Cerebellar cortex (tissue), 1 donor: ENCODE data around the gene TCTN2.

Experiments
- DNase-seq: peaks from one replicate; pipeline ENCODE4 v3.0.0-alpha.2; 2015; ENCODE audit warnings: low spot score

TCTN2 gene

DNA sequence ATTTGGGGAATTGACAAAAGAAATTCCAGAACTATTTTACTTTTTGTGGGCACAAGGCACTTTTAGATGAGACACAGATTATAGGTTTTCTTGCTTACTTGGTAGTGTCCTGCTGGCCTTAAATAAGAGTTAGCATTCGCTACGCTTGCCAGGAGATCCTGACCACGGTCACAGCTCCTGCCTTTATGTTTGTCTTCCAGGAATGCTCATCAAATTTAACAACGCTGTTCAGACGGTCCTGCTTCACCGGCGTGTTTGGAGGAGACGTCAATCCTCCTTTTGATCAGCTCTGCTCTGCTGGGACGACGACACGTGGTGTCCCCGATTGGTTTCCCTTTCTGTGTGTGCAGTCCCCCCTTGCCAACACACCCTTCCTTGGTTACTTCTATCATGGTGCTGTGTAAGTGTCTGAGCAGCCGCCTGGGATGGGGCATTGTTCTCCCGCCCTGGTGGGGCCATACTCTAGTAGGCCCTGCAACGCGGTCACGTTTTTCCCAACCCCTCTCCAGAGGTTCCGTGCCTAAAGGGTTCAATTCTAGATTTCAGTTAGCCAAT lies 15.8 kb downstream of the TCTN2 start:
- no peak for DNase-seq

DNA sequence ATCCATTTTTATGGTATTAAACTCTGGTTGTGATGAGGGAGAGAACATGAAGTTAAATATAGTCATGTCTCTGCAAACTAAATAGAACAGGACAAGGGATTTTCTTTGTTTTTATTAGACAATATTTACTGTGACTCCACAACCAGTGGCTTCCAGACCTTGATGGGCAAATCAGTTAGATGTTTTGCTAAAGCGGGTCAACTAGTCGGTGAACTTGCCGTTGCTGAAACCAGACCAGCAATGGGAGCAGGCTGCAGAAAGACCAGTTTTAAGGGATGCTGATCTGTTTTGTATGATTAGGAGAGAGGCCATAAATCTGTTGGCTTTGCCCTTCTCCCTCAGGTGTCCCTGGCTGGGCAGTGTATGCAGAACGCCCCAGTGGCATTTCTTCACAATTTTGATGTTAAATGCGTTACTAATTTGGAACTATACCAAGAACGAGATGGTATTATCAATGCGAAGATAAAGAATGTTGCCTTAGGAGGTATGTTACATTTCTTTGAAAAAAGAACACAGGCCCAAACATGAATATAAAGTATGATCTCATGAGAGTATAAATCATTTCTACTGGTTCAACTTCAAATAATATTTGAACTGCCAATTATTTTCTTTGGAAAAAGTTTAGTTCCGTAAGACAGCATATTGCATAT lies 19.4 kb downstream of the TCTN2 start:
- DNase-seq, result no peak

DNA sequence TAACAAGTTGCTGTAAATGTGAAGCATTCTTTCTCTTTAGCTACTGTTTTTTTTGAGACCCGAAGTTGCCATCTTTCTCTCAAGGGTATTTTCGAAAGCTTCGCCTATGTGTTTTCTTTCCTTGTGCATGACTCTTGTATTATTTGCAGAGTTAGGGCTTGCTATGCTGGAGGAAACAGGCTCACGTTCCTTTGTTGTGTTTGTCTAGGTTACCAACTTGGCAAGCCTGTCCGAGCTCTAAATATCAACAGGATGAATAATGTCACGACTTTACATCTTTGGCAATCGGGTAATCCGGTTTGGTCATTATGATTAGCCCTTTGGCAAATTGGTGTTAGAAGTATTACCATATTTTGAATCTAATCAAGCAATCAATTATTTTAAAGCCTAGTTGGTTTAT lies 25.3 kb downstream of the TCTN2 start:
- no peak for DNase-seq

DNA sequence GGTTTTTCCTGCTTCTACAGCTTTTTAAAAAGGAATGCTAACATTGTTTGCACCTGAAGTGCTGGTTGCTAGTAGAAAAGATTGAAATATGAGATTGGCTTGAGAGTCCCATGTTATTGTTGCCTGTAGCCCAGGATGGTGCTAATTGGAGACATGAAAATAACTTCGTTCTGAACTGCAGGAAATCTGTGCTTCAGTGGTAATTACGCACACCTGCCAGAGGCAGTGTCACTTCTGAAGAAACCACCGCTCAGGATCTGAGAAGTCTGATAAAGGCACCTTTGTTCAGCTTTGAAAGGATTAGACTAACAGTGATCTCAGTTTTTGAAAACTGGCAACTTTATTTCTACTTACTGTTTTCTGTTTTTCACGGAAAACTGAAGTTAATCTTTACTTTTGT lies 25.7 kb downstream of the TCTN2 start:
- DNase-seq, result no peak

DNA sequence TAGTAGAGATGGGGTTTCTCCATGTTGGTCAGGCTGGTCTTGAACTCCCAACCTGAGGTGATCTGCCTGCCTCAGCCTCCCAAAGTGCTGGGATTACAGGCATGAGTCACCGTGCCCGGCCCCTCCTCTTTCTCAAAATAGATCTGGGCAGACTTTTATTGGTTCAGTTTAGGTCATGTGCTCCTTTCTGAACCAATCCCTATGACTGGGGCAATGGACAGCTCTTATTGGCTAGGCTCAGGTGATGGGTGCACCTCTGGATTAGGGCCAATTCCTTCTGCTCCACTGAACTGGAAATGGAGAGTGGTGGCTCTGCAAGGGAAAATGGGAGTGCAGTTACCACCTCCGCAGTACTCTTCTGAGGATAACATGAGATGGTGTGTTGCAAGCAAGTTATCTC lies 35.0 kb downstream of the TCTN2 start:
- no peak for DNase-seq

DNA sequence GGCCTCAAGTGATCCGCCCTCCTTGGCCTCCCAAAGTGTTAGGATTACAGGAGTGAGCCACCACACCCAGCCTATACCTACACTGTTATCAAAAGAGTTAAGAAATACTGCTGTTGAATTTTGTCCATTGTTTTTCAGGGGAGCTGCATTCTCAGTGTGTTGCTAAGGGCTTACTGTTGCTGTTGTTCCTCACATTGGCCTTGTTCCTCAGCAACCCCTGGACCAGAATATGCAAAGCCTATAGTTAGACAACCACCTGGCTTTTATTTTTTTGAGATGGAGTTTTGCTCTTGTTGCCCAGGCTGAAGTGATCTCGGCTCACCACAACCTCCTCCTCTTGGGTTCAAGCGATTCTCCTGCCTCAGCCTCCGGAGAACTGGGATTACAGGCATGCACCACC lies 36.6 kb downstream of the TCTN2 start:
- DNase-seq, result no peak

DNA sequence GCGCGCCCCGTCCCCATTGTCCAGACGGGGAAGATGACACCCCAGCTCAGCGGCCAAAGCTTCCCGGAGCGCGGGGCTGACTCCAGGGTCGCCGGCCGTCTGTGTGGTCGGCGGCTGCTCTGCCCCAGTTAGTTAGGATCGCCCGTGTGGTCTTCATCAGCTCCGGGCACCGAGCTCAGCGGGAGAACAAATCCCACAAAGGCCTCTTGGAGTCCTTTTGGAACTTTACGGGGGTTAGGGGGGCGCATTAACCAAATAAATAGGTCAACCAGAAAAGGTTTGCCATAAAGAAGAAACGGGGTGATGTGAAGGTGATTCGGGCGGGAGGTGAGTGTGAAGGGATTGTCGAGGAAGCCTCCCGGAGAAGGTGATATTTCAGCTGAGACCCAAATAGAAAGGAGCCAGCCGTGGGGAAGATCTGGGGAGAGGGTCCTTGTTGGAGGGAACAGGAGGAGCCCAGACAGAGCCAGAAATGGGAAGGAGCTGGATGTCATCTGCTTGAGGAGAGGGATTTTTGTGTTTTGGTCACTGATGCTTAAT lies 41.9 kb downstream of the TCTN2 start:
- no peak for DNase-seq

DNA sequence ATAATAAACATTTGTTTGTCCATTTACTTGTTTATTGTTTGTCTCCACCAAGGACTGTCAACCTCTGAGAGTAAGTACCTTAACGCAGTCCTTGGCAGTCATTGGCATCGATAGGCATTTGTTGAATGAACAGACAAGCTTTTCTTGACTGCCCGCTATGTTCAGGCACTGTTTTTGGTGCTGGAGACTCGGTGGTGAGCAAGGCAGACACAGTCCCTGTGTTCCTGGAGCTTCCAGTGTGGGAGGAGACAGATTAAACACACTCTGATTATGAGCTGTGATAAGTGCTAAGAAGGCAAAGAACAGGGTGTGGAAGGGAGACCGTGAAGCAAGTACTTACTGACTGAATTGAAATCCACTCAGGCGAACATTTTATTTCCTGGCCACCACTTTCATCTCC lies 42.5 kb downstream of the TCTN2 start:
- peak; percentile 27 for DNase-seq

DNA sequence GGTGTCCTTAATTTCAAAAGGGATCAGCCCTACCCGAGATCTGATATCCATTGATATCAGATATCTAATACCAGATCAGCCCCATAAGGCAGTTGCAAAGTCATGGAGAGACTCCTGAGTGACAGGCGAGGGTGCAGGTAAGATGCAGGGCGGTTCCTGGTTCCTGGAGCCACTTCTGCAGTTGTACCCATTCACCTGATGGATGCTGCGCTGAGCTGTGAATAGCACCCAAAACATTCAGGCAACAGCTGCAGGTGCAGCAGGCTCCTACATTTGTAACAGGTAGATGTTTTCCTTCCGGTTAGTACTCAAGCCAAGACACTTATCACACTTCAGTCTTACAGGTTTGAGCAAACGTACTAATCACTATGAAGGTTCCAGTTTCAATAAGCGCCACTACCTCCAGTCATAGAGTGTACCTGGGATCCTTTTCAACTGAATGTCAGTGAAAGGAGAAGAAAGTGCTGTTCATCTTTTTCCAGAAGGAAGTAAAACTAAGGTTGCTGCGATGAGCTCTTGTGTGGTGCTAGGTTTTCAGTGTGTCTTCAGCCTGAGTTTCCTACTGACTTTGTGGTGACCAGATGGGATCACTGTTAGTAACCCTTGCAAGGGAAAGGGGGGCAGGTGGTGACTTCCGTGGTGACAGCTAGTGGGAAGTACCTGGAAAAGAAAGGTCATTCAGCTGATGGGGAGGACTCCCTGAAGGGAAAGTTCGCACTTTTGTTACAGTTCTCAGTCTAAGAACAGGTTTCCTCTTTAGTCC lies 43.1 kb downstream of the TCTN2 start:
- DNase-seq, result peak; percentile 8

DNA sequence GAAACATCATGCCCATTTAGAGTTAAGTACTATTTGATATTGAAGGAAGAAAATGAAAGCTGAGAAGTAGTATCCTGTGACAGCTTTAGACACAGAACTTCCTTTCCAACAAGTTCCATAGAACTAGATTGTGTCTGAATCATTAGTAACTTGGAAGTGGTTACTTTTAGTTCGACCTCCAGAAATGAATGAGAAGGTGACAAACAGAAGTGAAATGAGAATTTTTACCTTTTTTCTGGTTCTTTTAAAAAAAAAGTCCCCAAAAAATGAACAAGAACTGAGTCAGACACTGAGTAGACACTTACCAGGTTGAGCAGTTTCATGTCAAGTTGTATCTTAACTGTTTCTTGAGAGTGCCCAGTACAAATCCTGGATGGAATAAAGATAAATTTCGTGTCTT lies 44.3 kb downstream of the TCTN2 start:
- DNase-seq, result no peak

DNA sequence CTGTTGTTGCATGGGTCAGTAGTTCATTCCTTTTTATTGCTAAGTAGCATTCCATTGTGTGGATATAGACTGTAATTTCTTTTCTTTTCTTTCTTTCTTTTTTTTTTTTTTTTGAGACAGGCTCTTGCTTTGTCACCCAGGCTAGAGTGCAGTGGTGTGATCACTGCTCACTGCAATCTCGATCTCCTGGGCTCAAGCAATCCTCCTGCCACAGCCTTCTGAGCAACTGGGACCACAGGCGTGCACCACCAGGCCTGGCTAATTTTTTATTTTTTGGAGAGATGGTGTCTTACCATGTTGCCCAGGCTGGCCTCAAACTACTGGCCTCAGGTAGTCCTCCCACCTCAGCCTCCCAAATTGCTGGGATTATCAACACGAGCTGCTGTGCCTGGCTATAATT lies 46.4 kb downstream of the TCTN2 start:
- DNase-seq, result no peak

DNA sequence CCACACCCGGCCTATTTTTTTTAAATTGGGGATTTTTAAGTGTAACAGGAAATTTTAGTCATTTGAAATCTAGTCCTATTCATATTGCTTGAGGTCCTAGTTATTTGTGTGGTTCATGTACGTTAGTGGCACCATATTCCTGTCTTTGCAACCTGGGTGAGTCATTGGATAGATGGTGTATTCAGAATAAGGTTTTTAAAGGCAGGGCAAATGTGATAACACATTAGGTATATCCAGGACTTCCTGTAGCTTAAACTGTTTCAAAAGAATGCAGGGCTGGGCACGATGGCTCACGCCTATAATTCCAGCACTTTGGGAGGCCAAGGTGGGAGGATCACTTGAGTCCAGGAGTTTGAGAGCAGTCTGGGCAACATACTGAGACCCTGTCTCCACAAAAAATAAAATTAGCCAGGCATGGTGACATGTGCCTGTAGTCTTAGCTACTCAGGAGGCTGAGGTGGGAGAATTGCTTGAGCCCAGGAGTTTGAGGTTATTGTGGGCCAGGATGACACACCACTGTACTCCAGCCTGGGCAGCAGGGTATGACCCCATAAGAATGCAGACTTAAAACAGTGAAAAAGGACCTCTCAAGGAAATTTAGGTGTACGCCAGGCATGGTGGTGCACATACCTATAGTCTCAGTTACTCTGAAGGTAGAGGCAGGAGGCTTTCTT lies 49.4 kb downstream of the TCTN2 start:
- no peak for DNase-seq

DNA sequence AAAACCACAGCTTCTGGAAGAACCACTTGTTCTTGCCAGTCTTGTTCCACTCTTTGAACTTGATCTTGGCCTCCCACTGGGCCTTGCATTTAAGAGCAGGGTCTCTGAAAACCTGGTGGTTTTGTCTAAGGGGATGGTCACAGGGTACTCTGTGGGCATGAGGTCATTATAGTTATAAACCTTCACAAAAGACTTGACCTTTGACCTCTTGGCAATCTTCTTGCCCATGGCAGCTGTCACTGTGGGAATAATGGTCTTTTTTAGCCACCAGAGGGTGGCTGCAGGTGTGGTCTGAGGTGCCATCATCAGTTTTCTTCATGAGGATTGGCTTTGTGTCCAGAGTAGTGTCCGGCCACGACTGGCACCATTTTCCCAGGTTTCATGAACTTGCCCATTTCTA lies 50.3 kb downstream of the TCTN2 start:
- DNase-seq, result no peak

DNA sequence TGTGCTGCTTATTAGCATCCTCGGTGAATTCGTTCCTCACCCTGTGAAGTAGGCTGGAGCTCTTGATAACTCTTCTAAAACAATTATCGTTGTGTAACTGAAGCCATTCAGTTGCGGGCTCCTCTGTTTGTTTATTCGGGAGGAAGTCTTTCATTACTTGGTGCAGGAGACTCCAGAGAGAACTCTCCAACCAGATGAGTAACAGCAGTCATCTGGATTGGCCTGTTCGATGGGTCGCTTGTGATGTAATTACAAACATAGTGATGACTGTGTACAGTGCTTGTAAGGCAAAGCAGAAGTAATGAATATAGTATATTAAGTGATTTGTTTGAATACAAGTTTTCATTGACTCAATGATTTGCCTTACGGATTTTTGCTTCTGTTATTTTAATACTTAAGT lies 52.1 kb downstream of the TCTN2 start:
- DNase-seq, result no peak

DNA sequence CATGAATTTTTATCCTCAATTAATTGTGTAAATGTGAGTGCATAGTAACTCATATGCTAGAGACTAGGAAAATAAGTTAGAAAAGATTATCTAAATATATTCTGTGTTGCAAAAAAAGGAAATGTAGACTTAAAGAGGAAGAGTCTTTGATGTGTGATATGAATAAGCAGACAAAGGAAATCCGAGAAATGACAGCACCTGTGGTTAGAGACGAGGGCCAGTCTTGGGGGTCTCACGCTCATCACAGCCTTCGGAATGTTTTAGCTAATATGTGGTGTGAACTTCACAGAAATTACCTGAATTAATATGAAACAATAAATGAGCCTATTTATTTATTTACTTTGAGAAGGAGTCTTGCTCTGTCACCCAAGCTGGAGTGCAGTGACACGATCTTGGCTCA lies 52.9 kb downstream of the TCTN2 start:
- DNase-seq, result no peak

DNA sequence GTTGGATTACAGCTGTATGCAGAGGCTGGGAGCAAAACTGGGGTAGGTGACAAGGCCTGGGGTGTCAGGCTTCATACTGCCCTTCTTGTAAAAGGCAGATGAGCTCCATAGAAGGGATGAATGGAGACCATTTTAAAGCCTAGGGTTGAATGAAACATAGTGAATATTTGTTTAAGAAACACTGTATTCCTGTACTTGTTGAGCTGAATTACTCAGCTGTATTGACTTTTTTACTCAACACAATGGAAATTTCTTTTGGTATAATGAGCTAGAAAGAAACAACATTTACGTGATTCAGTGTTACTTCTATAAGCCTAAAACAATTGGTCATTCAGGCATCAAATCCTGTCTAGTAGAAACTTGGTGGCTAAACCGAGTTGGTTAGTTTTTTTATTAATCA lies 55.3 kb downstream of the TCTN2 start:
- no peak for DNase-seq

DNA sequence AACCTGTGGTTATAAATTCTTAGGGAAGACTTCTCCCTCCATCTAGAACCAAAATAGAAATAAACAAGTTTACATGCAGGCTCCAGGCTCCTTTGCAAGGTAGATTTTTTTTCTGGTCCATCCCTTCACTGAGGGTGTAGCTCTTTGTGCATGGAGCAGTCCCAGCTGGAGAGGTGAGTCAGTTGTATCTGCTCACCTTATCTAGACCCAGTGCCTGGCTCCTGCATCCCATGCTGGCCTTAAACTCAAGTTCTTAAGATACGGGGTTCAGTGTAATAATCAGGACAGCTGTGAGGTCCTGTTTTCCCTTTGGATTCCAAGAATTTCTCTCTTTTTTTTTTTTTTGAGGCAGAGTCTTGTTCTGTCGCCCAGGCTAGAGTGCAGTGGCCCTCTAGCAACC lies 56.0 kb downstream of the TCTN2 start:
- DNase-seq, result no peak

DNA sequence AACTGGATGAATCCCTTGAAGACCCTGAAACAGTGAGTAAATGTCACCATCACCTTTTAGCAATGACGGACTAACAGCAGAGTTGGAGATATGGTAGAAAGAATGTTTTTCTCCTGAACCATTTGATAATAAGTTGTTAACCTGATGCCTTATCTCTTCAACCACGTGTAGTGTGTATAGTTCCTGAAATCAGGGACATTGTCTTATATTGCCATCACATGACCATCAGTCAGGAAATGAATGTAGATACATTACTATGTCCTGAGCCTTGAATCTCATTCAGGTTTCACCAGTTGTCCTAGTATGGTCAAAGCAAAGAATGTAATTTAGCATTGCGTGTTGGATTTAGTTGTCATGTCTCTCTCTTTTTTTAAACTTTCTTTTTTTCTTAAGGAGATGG lies 57.0 kb downstream of the TCTN2 start:
- DNase-seq, result no peak

DNA sequence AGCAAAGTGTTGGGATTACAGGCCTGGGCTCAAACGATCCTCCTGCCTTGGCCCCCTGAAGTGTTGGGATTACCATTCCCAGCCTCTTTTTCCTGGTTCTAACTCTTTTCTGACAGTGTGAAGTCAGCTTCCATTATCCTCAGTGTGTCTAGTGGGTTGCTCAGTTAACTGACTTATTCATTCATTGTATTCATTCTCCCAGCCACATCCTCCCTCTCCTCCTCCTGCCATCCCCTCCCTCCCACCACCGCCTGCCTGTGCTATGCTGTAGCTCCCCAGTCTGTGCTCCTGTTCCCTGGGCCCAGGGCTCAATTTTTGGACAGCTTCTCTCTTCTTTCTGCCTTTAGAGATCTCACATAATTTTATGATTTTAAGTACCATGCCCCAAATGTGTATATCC lies 60.7 kb downstream of the TCTN2 start:
- DNase-seq, result no peak

DNA sequence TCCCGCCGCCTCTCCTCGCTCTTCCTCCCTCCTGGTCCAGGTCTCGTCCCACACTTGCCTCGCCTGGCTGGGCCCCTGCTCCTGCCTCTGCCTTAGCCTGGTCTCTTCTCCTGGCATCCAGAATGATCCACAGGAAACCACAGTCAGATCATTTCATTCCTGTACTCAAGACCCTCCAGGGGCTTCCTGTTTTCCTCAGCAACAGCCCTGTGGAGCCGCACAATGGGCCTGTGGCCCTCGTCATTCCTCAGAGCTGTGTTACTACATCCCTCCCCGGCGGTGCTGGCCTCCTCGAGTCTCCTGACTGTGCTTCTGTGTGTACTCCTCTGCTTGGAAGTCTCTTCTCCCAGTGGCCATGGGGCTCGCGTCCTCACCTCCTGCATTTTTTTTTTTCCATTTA lies 61.3 kb downstream of the TCTN2 start:
- DNase-seq, result no peak

DNA sequence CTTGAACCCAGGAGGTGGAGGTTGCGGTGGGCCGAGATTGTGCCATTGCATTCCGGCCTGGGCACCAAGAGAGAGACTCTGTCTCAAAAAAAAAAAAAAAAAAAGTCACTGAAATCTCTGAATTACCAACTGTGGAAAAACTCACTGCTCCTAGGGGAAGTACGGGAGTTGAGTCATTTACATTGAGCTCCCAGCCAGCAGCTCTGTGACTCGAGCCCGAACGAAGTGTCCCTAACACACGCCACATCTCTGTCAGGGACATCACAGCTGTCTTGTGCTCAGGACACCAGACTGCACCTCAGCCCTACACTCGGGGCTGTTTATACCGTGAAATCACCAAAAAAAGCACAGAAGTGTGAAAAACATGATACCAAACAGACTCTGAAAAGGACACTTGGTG lies 62.3 kb downstream of the TCTN2 start:
- no peak for DNase-seq

DNA sequence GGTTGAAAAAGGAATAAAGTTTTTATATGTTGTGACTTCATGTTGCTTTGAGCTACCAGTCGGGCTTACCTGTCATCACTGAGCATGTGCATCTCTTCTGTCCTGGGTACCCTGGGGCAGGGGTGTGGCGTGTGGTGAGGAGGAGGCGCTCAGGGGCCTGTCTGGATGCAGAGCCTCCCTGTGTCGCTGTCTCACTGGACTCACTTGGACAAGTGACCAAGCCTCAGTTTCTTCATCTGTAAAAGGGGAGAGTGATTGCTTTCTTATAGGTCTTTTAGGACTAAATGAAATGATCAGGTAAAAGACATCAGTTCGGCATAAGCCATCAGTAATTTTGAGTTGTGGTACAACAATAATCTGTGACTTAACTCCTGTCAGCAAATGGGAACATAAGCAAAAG lies 63.4 kb downstream of the TCTN2 start:
- no peak for DNase-seq
